ENCODE data around the gene IL17D.

DNA sequence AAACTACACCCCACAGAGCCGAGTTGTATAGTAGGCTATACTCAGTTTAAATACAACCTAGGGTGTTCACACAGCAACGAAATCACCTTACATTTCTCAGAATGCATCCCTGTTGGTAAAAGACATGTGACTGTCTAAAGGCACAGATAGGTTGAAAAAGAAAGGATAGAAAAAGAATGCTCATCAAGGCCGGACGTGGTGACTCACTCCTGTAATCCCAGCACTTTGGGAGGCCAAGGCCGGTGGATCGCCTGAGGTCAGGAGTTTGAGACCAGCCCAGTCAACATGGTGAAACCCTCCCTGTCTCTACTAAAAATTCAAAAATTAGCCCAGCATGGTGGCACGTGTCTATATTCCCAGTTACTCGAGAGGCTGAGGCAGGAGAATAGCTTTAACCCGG lies 3.8 kb upstream of the IL17D start:
- no peak for TF ChIP-seq CTCF (IDR thresholded peaks at IDR 0.05; ENCODE audit: poor library complexity)
- TF ChIP-seq EZH2 (IDR thresholded peaks at IDR 0.05; ENCODE audit: borderline replicate concordance): no peak

Measured in hepatocyte (in vitro differentiated cells).